GM21737 (cell line): ENCODE data around the gene TSPAN4.
A peak's percentile ranks its signal among the peaks of the same experiment; 100 is the strongest.

Experiments
- ATAC-seq: cut with Tn5 transposase; IDR thresholded peaks from one replicate; pipeline ENCODE4 v1.9.1; 2021; ENCODE audit warnings: mild to moderate bottlenecking, moderate library complexity; ENCODE audit not compliant: unreplicated experiment

TSPAN4 gene

DNA sequence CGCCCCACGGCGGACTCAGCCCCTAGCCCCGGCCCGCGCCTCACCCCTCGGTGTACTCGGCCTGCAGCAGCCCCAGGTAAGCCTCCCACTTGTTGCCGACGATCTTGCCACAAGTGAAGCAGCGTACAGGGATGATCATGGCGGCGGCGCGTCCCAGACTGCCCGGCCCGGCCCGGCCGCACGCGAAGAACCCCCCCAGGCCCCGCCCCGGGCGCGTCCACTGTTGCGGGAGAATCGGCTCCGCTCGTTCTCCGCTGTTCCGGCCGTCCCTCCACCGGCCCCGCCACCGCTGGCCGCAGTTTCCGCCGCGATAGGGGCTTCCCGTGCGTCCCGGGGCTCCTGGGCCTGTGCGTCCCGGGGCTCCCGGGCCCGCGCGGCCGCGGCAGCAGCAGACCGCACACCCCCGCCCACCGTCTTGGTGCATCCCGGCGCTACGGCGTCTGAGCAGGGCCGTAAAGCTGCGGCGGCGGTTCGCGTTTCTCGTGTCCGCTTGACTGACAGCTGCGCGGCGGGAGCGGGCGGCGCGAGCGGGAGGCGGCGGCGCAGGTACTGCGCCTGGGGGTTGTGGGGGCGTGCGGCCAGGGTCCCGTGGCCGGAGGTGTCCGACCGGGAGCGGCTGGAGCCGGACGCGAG, at the start of gene TSPAN4, which contains the start of gene POLR2L:
Gene TSPAN4, plus strand, starts transcription at position 483 of the 633 bp plus-strand sequence. CDS start 7,453 bp downstream, outside the sequence.
Gene POLR2L, minus strand, starts transcription at position 160 of the 633 bp plus-strand sequence. Its CDS starts 21 bp downstream, at position 139.
- peak; percentile 52 for ATAC-seq

GRCh38 chr11:792873-793272, 49.8 kb upstream of the TSPAN4 start:
- no peak for ATAC-seq

GRCh38 chr11:793556-793955, 49.1 kb upstream of the TSPAN4 start:
- ATAC-seq, result no peak

DNA sequence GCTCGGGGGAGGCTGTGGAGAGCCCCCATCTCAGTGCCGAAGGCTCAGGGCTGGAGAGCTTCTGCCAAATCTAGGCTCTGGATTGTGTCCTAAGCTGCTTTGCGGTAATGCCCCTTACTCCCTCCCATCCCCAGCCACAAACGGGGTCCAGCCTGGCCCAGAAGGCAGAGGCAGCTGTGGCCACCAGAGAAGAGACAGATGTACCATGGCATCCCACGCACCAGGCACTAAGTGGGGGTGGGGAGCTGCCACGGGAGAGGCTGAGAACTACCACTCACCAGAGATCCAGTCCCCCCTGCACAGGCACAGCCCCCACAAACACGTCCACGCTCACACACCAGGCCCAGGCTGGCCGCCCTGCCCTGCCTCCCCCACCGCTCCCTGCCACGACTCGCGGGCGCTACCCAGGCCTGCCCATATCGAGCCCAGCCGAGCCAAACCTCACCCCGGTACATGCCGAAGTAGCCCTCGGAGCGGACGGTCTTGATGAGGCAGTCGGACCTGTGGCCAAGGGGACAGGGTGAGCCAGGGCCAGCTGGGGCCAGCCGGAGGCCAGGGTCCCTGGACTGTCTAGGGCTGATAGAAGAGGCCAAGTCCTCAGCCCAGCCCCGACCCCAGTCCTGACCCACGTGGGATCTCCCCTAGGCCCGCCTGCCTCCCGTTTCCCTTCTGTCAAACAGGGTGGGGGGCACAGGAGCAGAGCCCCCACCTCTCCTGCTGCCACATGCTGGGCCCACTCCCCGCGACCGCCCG, 48.5 kb upstream of the TSPAN4 start:
- no peak for ATAC-seq

- no peak for ATAC-seq
Observed at GRCh38 chr11:794766-795633, 47.7 kb upstream of the TSPAN4 start.

- no peak for ATAC-seq
Observed at GRCh38 chr11:795634-796564, 46.8 kb upstream of the TSPAN4 start.

- no peak for ATAC-seq
Observed at GRCh38 chr11:796565-797295, 45.9 kb upstream of the TSPAN4 start.

- peak; percentile 41 for ATAC-seq
Observed at GRCh38 chr11:797296-798092, 45.2 kb upstream of the TSPAN4 start.

GRCh38 chr11:798093-798713, 44.4 kb upstream of the TSPAN4 start, which contains the start of gene SLC25A22:
TSS of gene SLC25A22 (minus strand) at chr11:798281. CDS start at chr11:795006, 3,275 bp downstream.
- peak; percentile 46 for ATAC-seq

DNA sequence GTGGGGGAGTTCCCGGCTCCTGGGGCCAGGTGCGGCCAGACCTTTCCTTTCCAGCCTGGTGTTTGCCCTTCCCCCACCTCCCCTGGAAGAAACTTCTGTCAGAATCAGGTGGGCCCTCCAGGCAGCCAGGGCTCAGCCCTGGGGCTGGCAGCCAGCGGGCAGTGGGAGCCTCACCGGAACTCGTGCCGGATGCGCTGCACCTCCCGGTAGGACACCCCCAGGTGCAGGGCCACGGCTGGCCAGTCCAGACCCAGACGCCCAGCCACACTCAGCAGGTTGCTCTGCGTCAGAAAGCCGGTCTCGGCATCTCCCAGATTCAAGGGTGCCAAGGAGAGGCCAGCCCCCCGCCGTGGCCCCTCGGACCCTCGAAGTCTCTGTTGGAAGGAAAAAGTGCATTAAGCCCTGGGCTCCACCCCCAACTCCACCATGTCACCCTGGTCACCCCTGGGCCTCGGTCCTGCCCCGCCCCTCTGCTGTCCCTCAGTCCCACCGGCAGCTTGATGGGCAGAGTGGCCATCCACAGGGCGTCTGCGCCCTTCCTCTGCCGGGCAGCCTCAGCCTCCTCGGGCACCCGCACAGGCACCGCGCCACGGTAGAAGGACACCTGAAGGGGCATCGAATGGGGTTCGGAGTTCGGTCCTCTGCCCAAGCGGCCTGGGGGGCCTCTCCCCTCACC, 42.9 kb upstream of the TSPAN4 start:
- ATAC-seq, result no peak

DNA sequence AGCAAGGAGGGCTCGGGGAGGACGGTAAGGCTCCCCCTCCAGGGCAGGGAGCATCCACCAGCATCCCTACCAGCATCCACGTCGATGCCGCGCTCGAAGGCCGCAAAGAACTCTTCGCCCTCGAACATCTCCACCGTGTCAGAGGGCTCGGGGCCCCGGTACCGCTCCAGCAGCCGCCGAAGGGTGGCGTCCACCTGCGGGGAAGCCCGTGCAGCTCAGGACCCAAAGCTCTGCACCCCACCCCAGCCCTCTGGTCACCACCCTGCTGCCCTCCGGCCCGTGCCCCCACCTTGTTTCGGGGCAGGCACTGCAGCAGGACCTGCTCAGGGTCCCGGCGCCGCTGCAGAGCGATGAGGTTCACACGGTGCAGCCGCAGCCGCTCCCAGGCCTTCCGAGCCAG, 42.2 kb upstream of the TSPAN4 start:
- no peak for ATAC-seq

GRCh38 chr11:801097-801780, 41.4 kb upstream of the TSPAN4 start:
- no peak for ATAC-seq

GRCh38 chr11:802018-802617, 40.5 kb upstream of the TSPAN4 start:
- no peak for ATAC-seq

- no peak for ATAC-seq
Observed at GRCh38 chr11:802693-803466, 39.8 kb upstream of the TSPAN4 start.

DNA sequence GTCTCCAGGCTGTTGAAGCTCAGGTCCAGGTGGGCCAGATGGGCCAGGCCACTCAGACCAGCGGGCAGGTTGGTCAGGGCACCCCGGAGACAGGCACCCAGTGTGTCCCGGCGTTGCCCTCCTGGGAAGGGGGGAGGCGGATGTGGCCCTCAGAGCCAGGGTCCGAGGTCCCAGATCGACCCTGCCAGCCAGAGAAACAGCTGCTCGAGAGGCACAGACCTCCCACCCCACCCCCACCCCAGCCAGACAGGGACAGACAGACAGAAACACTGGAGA, 39.2 kb upstream of the TSPAN4 start:
- ATAC-seq, result no peak
